Left hindlimb (tissue), 1 donor: Measurements from ENCODE around the gene INSIG2.

Experiments
- DNase-seq: peaks from one replicate; pipeline ENCODE4 v3.0.0-alpha.2; 2018

The INSIG2 gene

DNA sequence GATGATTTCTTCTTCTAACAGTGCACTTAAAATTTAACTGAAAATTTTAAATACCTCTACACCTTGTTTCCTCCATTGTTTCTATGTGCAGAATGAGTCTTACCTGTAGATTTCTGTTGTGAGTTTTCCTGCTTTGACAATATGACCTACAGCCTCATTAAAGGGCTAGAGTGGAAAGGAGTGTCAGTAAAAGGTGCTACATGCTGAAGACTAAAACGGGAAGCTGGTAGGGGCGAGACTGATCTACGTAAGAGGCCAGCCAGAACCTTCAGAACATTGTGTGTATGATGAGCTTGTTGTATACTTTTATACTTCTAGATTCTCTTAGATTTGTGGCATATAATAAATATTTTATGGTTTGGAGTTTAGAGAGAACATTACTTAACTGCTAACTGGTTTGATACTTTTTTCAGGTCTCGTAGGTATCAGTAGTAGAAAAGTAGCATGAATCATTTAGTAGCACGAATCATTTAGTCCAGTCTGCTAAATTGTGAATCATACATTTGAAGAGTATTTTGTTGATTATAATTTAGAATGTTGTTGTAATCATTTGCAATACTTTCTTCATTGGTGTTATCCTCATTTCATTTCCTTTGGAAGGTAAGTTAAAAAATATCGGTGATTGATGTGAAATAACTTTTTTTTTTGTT lies 14.3 kb downstream of the INSIG2 start:
- no peak for DNase-seq

DNA sequence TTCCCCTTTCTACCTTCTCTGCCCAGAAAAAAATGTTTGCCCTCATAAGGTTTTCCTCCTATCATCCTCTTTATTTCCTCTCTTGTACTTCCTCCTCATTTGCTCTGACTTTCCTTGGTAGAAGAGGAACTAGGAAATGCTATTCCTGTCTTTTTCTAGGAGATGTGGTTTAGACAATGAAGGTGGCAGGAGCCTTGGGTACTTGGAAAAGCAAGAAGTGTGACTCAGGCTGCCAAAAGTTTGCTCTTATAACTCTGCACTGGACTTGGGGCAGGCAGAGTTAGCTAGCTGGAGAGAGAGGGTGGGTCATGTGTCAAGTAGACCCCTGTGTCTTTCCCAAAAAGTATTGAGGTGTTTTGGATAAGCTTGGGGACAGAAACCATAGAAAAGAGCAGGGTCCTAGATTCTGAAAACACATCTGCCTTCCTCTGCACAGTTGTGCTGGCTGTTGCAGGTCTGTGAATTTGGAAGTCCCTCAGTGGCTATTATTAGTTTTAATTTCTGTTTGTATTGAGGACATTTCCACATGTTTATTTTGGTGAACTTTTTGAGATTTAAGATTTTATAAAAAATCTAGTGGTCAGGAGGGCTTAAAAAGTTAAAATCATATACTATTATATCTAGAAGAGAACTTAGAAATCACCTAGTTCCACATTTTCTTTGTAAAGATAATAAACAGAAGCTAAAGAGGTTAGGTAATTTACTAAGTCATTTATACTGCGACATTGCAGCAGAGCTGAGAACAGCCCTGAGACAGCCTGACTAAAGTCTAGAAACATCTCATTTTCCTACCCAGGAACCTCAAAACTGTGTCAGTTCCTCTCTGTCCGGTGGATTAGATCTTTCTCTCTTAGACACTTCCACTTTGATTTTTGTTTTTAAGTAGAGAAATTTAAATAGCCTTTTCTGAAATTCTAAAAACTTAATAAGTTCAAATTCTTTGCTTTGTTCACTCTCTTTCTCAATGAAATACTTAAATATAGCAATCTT lies 16.0 kb downstream of the INSIG2 start:
- no peak for DNase-seq

DNA sequence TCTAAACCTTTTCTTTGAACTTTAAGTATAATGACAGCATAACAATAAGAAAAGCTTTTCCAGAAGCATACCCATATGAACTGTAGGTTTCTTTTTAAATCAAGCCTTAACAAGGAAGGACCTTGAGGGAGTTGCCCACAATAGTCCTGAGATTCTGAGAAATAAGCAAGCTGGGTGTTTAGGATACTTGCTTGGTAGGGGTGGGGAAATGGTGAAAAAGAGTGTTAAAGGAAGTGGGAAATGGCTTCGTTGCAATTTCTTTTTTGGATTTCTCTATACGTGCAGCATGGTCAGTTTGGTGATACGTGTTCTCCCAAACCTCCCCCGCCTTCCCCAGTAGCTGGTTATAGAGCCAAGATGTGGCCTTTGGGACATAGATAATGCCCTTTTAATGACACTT lies 17.2 kb downstream of the INSIG2 start:
- no peak for DNase-seq

DNA sequence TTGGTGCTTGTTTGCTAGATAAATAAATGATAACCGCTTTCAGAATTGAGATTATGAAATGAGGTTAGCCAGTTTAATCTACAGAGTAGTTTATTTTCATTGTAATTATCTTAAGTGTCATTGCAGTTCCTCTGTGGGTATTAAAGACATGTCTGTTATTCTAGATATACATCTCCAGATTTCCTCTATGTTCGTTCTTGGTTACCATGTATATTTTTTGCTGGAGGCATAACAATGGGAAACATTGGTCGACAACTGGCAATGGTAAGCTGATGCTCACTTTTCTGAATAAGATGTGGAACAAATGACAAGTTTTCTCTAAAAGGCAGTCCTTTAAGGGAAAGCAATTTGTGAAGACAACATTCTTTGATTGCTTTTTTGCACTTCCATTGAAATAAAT lies 18.7 kb downstream of the INSIG2 start:
- DNase-seq: no peak

DNA sequence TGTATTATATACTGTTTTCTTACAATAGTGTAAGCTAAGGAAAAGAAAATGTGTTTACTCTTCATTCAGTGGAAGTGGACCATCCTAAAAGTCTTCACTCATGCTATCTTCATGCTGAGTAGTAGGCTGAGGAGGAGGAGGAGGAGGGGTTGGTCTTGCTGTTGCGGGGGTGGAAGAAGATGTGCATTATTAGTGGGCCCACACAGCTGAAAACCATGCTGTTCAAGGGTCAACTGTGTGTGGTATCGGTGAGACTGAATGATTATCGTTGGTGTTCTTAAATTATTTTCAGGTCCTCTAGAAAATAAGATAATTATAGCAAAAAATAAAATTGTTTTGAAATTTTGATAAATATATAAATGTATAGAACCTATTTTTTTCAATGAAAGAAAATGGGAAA lies 22.0 kb downstream of the INSIG2 start:
- no peak for DNase-seq

DNA sequence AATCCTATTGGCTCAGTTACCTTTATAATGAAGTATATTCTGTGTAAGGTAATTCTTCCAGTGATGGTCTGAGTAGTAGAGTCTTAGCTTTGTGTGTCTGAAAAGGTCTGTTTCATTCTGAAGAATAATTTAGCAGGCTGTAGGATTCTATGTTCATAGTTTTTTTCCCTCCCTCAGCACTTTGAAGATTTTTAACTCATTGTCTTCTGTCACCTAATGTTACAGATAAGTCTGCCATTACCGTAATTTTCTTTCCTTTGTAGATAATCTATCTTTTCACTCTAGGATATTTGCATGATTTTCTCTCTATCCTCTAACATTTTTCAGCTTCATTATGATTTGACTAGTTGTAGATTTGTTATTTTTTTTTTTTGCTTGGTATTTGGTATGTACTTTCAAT lies 22.7 kb downstream of the INSIG2 start:
- no peak for DNase-seq

DNA sequence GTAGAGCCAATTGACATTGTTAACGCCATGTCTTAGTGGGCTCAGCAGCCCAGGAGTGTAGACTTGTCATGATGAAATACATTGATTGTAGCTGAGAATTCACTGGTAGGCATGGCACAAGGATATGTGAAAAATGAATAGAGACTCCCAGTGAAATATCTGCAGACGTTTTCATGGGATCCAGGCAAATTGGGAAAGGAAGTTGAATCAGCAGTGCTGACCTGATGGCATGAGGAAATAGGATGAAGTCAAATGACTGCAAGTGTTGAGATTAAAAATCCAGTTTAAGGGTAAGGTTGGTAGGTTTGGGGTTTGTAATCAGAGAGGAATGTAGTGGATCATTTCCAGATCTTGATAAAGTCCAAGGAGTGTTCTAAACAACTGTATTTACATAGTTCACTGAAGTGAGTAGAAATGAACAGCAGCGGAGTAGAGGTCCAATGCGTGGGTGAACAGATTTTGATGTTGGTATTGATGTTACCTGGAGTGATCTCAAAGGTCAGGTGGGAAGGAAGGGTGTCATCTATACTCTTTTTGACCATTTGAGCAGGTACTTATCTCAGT lies 24.6 kb downstream of the INSIG2 start:
- no peak for DNase-seq

DNA sequence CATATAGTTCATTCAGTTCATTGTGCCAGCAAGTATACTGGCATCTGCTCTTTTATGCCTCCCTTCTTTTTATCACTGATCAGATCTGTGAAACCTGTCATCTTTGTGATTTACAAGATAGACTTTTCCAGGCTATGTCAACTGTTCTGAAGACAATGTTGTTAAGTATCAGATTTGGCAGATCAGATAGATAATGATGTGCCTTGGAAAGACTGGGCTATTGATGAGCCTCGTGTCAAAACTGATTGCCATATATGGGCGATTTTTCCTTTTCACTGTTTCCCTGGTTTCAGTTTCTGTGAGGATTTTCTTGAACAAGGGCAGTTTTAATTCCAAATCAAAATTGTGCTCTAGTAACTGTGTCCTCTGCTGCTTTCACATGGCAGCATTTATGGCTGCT lies 26.6 kb downstream of the INSIG2 start:
- no peak for DNase-seq

DNA sequence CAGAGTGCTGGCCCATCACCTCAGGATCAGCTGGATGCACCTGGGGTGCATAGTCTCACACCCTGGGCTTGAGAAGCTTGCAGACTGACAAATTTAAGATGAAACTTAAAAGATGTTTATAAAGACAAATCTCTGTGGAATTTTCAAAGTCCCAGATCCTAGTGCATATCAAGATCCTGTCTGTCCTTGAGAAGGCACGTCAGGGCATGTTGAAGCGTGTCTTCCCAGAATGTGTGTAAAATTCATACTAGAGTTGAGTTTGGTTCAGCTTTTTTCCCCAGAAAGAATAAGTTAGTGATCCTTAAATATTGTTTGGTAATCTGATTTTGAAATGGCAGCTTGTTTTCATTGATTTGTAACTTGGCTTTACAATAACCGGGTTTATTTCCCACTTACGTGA lies 27.5 kb downstream of the INSIG2 start:
- no peak for DNase-seq

DNA sequence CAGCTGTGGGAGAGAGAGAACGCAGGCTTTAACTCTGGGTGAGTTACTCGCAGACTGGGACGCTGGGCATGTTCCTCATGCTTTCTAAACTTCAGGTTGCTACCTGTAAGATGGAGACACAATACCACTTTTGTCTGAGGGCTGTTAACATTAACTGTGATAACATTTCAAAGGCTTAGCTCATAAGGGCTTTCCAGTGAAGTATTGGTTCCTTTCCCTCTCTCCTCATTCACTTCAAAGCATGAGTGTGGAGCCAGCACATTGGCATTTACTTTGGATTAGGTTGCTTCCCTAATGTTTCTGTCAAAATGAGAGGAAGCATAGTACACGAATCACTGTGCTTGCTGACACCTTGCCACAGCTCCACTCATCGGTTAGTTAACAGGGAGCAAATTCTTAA lies 30.2 kb downstream of the INSIG2 start:
- DNase-seq: no peak

DNA sequence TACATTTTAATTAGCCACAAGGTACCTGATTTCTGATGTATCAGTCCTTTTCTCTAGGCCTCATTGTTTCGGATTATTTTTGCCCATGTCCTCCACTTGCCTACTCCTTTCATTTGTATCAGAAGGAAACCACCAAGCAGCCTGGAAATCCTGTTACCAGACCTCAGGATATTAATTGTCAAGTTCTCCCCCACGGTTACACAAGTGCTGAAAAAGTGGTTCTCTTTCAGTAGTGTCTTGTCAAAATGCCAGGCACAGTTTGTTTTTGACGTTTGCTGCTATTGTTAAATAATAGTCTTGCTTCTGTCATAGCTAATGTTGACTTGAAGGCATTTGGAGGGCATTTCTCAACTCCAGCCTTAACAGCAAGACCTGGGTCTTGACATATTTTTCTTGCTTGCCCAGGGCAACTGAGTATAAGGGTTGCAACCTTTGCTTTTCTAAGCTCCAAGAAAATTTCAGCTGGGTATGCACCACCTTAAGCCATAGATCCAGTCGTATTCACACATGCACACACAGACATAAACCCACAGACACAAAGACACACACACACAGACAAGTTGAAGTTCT lies 31.0 kb downstream of the INSIG2 start:
- no peak for DNase-seq

DNA sequence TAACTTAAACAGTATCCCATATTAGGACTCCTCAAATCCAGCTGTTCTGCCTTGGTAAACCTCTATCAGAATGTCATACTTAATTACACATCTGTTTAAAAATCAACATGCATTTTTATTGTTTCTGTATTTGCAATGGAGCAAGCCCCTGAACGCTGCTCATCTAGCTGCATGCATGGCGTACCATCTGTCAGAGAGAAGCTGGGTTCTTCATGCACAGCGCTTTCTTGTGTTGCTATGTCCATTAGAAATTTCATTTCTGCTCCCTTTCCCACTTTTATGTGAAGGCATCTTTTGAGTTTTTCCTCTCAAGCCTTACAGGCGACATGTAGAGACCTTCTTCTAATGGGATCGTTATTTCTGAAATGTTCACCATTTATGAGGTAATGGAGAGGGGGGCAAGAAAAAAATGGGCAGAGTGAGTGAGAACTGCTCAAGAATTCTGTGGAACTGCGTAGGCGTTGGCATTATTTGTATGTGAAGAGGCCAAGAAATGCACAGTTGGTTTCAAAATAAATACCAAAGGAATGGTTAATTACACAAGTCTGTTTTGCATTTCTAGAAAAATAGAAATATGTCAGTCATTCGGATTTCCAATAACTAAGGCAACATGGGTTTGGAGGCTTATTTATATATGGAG lies 31.6 kb downstream of the INSIG2 start:
- DNase-seq: no peak

DNA sequence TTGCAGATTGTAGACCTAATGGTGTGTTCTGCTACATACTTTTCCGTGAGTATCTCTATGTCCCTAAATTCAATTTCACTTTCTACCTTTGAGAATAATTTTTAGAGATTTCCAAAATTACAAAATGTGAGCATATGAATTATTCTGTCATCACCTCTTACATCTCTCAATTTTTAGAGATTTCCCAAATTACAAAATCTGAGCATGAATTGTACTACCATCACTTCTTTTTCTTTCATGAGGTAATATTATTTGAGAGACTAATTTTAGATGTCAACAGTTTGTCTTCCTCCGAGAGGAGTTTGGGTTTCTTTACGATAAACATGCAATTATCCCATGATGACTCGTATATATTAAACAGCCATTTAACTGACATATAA lies 32.1 kb downstream of the INSIG2 start:
- no peak for DNase-seq

DNA sequence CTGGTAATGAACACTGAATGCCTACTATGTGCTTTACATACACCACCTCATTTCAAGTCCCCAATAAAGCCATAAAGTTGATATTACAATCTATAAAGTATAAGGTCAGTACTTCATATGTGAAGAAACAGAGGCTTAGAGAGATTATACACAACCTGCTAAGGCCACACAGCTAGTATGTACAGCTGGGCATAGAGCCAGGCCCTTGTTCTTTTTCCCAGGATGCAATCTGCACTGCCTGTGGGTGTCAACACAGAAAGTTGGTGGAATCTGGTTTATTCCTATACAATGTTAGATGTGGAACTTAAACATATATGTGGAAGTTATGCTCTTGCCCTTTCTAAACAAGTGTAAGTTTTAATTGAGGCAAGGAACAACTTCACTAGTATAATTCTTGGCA lies 32.8 kb downstream of the INSIG2 start:
- no peak for DNase-seq

DNA sequence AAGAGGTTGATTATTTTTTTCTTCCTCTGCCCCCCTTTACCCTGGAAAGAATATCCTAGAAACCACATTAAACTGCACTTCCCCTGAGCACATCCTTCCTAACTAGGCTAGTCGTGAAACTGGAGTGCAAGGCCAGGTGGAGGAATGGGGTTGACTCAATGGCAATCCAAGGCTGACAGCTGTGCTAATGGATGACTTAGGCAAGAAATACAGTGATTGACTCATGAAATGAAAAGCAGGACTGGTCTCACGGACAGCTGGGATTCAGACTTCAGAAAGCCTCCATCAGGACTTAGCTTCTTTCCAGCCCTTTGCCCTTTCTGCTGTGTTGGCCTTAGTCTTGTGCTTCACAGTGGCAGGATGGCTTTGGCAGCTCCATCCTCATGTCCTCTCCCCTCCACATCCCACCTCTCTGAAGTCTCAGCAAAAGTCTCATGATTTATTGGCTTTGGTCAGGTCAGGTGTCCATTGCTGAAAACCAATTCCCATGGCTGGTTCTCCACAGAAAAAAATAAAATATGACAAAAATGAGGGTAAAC lies 33.8 kb downstream of the INSIG2 start:
- DNase-seq: no peak

DNA sequence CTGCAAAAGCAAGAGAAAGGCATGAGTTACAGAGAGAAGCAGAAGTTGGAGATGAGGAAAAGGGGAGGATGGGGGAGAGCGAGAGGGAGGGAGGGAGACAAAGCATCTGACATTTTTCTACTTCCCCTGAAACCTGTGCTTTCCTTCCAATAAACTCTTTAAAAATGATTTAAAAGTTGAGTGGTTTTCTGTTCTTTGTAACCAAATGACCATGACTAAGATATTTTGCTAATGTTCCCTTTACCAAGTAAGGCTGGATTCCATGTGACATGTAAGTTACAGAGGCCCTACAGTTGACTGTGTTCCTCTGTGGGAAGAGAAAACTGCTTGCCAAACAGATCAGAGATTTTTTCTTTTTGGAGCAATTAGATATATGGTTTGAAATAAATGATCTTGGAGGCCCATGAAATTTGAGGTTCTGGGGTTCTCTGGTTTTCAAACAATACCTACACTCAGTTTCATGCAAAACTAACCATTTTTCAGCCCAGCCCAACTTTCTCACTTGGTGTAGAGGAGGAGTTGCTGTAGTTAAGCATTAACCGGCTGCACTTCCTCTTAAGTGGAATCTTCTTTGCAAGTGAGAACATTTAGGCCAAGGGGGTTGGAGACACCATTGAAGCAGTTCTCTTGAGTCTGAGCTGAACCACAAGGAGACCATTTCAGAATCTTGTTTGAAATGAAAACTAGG lies 34.5 kb downstream of the INSIG2 start:
- no peak for DNase-seq

DNA sequence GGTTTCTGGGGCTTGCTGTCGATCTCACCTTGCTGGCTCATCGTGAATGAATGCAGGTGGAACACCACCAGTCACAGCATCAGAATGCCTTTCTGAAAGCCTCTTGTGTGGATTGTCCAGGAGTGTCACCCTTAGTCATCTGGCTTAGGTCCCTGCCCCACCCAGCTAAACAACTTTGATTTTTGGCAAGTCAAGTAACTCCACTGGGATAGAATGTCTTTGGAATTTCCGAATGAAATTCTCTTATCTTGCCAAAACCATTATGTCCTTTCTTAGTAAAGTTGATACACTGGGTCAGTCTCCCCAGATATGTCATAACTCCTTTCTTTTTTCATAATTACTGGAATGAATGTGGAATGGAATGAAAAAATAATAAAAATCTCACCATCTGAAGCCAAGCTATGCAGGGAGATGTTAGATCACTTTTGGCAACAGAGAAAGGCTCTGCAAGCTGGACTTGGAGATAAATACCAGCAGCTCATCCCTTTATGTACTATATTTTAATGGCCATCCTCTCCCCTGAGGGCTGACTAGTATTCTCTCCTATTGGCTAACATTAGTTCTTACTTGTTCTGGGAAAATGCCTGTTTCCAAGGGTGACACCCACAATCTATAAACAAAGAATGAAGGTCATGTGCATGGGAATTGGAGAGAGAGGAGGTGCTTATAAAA lies 35.4 kb downstream of the INSIG2 start:
- DNase-seq: no peak

DNA sequence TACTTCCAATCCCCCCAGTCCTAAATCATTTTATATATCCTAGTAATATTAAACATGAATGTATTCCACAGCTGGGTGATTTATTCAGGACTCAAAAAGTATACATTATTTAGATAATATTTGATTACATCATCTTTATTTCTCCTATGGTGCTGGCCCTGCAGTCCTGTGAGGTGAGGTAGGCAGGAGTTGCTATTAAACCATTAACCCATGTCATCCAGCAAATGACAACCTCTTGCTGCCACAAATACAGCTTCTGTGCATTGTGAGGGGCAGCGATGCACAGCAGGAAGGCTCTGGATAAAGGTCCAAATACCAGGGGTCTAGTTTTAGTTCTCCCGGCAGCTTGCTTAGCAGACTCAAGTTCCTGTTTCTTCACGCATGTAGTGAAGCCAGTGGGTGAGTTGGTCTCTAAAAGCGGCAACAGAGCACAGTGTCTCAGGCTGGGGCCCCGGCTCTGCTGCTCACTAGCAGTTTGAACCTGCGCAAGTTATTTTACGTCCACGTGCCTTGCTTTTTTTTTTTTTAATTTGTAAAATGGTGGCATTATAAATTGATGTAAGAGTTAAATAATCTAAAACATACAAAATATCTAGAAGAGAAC lies 36.1 kb downstream of the INSIG2 start:
- no peak for DNase-seq

DNA sequence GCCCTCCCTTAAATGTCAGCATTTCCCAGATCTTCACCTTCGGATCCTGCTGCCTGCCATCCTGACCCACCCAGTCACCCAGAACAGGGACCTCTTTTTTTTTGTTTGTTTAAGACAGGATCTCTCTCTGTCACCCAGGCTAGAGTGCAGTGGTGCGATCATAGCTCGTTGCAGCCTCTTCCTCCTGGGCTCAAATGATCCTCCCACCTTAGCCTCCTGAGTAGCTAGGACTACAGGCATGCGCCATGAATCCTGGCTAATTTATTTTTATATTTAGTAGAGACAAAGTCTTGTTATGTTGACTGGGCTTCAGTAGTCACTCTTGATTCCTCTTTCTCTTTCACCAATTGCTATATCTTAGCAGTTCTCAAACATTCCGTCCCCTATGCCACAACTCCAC lies 39.0 kb downstream of the INSIG2 start:
- no peak for DNase-seq

DNA sequence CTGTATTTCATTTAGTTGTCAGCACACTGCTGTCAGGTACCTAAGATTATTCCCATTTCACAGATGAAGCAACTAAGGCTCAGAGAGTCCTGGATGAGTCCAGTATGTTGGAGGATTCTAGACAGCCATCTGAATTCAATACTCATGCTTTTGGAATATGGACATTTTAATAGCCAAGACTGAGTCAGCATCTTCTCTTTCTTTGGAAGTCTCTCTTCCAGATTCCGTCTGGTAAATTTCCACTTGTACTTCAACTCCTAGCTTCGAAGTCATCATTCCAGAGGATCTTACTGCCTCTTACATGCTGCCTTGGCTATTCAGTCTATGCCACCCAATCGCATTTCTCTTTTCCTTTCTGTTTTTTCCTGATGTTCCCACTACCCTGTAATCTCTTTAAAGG lies 40.6 kb downstream of the INSIG2 start:
- no peak for DNase-seq

DNA sequence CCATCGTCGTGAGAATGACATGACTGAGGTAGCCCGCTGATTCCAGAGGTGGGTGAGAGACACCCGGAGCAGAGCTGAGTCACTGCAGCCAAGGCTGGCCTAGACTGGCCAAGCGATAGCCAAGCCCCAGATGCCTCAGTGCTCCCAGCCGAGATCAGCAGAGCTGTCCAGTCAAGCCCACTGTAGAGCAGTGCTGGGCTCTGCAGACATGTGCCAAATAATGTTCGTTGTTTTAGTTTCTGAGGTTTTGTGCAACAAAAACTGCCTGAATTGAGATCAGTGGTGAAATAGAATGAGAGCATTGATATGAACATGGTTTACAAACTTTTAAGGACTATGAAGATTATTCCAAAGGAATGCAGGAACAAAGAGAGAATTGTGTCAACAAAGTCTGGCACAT lies 42.1 kb downstream of the INSIG2 start:
- no peak for DNase-seq
